ENCODE measurements around the gene CDH13.

Gene CDH13

DNA sequence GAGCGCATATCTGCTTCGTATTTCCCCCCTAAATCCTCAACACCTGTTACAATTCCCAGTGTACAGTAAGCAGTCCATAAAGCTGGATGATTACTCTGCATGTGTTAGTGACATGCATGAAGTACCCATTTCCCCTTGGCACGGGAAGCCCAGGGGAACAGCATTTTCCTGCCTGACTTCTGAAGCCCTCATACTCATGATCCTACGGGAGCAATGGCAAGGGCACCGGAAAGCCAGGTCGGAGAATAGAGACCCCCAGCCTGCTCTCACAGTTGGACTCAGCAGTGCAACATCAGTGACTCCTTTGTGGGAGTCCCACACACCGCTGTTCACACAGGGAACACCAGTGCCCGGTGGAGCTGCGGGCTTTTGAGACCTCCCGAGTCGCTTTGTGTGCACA lies 336.9 kb downstream of the CDH13 start:
- no peak for DNase-seq

DNA sequence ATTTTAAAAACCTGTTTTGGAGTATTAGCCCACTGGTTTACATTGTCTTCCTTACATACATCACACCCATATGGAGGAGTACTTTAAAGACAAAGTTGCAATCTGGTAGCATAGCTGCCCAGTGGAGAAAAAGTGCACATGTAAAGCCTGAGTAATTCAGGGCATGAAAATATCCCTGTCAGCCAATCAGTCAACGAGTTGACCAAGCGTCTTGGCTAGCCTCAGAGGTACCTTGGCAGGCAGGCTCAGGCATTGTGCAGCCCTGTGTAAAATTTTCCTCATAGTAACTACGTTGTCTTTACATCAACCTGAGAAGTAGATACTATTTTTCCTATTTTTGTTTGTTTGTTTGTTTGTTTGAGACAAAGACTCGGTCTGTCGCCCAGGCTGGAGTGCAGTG lies 339.0 kb downstream of the CDH13 start:
- DNase-seq, result no peak

DNA sequence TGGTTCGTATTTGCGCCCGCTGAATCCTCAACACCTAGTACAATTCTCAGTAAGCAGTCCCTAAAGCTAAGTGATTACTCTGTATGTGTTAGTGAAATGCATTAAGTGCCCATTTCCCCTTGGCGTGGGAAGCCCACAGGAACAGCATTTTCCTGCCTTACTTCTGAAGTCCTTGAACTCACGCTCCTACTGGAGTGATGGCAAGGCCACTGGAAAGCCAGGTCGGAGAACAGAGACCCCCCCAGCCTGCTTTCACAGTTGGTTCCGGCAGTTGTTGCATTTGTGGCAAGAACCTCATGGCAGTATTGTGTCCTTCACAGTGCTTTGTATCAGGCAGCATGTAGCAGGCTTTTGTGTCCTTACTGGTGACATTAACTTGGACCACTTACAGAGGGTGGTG lies 340.7 kb downstream of the CDH13 start:
- no peak for DNase-seq

DNA sequence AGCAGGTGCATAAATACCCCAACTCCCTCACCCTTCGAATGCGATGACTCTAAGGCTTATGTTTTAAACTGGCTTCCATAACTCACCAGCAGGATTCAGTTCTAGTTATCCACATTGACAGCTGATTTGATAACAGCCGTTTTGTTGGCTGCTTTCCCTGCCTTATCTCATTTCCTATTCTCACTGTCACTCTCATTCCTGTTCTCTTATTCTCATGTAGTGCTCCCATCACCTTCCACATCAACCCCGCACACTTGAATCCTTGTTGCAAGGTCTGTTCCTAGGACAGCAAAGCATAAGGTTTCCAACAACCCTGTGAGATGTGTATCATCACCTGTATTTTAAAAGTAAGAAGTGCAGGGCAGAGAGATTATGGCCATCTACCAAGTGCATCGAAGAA lies 344.4 kb downstream of the CDH13 start:
- no peak for DNase-seq

- DNase-seq, result no peak
Observed at GRCh38 chr16:82972331-82972919, 345.7 kb downstream of the CDH13 start.

- no peak for DNase-seq
Observed at GRCh38 chr16:82979406-82980111, 352.8 kb downstream of the CDH13 start.

- no peak for DNase-seq
Observed at GRCh38 chr16:82980810-82981209, 354.0 kb downstream of the CDH13 start.

DNA sequence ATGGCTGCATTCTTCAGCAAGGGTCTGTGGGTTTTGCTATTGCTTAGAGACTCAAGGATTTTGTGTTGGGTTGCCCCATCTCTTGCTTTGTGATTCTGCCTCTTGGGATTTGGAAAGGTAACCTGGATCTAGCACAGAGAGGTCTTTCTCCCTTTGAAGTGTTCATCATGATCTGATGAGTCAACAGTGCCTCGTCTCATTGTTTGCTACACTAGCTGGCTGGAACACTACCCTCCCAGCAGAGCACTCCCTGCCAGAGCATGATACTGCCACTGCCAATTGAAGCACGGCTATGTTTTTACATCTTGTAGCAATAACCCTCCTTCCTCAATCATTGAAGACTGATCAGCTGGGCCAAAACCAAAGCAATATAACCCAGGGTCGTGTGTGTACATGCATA lies 361.0 kb downstream of the CDH13 start:
- DNase-seq, result no peak

DNA sequence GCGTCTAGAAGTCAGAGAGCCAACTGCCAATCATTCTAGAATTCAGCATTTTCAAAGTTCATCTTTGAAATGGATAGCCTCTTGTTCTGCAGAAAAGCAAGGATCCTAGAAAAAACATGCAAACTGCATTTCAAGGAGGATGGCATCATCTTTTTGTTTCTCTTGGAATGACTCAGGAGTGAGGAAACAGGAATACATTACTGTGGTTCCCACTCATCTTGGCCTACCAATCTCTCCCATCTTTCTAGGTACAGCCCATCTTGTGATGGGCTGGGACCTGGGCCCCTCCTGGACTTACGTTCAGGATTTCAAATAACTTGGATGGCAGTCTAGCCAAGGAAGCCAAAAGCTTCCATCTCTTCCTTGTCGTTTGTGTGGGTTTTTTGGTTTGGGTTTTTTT lies 363.4 kb downstream of the CDH13 start:
- DNase-seq, result no peak

DNA sequence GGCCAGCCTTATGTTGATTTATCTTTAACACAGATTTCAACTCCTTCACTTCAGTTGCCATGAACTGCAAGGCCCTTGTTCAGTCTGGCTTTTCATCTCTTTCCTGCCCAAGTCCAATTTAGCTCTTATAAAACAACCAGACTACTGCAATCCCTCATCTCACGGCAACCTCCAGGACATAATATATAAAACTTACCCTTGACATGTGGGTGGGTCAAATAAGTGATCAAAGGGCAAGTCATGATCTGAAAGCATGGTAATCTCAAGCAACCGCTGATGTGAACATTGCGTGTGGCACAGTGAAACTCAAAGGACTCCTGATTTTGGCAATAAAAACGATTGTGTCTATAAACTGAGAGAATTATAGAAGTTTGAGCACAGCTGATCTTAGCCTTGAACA lies 364.6 kb downstream of the CDH13 start:
- DNase-seq, result no peak

GRCh38 chr16:82991966-82992675 lies 365.4 kb downstream of the CDH13 start:
- DNase-seq, result no peak

DNA sequence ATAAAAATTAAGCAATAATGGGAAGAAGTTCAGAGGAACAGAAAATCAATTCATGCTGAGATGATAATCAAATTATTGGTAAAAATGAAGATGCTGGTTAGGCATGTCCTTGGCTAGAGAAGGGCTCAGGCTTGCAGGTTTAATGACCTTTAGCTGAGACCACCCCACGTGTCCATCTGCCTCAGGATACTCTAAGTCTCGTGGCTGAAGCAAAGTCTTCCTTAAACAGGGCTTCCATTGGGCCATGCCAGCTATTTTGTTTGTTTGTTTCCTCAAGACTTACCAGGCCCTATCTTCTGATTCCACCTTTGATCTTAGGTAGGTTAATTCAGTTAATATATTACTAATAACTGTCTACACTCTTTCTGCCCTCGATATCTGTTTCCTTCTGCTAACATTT lies 366.0 kb downstream of the CDH13 start:
- no peak for DNase-seq

- DNase-seq, result no peak
Observed at GRCh38 chr16:82993415-82993814, 366.6 kb downstream of the CDH13 start.

- no peak for DNase-seq
Observed at GRCh38 chr16:82993926-82994325, 367.2 kb downstream of the CDH13 start.

DNA sequence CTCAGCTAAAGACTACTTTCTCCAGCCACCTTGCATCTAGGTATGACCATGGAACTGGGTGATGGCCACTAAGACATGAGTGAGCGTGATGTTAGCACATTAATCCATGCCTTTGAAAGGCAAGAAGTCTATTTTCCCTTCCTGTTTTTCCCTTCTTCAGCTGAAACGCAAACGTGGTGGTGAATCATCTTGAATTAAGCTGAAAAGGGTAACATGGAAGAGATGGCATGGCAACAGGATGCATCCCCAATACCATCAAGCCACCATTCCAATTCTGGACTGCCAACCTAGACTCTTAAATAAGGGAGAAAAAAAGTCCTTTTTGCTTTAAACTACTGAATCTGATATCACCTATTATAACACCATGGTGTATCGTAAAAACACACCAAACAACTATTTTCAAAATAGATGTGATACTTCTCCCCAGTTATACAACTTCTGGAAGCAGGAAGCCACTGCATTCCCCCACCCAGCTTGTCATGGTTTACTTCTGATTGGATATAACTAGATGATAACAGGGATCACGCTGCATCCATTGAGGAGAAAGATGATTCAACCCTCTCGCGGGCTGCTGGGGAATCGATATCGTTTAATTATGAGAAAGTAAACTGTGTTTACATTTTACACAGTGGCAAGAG lies 368.6 kb downstream of the CDH13 start:
- DNase-seq, result no peak

- DNase-seq, result no peak
Observed at GRCh38 chr16:82995924-82996441, 369.2 kb downstream of the CDH13 start.

DNA sequence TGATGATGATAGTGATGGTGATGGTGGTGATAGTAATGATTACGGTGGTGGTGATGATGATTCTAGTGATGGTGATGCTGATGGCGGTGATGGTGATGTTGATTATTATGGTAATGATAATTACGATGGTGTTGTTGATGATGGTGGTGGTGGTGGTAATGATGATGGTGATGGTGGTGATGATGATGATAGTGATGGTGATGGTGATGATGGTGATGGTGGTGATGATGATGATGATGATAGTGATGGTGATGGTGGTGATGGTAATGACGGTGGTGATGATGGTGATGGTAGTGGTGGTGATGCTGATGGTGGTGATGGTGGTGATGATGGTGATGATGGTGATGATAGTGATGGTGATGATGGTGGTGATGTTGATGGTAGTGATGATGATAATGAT lies 370.0 kb downstream of the CDH13 start:
- DNase-seq, result no peak

DNA sequence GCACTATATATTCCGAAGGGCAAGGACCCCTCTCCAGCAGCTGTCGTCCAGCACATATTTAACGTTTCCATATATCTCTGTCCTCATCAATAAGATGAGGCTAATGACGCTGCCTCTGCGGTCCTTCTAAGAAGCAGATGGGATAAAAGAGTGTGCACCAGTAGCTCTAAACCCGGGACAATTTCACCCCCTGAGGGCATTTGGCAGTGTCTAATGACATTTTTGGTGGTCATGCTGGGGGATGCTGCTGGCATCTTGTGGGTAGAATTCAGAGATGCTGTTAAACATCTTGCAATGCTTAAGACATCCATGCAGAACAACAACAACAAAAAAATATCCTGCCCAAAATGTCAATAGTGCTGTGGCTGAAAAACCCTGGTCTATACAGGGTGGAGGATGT lies 372.9 kb downstream of the CDH13 start:
- DNase-seq, result no peak

- DNase-seq, result no peak
Observed at GRCh38 chr16:83002351-83003334, 375.9 kb downstream of the CDH13 start.

- DNase-seq, result no peak
Observed at GRCh38 chr16:83004868-83005652, 378.3 kb downstream of the CDH13 start.

- DNase-seq, result no peak
Observed at GRCh38 chr16:83005653-83006160, 378.9 kb downstream of the CDH13 start.
